ENCODE measurements around the gene TUB.

Gene TUB

DNA sequence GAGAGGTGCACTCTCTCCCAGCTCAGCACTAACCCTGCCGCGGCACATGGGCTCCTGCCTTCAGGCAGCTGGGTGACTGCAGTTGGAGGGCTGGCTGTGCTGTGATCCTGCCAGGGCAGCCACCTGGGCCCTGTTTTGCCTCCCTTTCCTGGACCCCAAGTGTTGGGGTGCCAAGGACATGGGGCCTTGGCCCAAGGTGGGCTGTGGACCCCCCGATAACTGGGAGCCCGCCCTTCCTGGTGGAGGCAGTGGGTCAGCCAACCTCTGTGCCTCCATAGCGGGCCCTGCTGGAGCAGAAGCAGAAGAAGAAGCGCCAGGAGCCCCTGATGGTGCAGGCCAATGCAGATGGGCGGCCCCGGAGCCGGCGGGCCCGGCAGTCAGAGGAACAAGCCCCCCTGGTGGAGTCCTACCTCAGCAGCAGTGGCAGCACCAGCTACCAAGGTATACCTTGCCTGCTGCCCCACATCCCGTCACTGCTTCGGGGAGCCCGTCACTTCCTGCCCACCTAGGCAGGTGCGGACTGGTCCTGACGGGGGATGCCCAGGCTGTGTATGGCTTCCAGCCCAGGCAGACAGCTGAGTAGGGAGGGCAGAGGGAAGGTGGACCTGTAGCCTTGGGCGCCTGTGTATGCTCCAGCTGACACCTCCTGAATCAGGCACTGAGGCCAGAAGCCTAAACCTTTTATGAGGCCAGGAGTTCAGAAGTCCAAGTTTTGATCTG lies 8.9 kb downstream of the TUB start:
- no peak for DNase-seq

DNA sequence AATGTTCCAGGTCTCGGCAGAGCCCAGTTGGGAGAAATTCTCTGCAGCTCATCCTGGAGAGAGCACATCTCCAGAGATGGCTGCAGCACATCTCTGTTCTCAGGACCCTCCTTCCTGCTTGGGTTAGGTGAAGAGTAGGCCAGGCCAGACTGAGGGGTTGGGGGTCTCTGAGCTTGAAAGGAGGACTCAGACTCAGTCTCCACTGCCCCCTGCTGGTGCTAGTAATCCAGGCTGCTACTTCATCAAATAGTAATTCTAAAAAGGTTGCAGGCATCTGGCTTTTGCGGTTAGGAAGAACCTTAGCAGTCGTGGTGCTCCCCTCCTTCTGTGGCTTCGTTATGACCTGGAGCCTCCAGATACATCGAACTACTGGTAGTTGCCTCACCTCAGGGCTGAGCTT lies 9.7 kb downstream of the TUB start:
- peak in 8 of 56 donors; percentile 20 to 65 (median 30) for DNase-seq

DNA sequence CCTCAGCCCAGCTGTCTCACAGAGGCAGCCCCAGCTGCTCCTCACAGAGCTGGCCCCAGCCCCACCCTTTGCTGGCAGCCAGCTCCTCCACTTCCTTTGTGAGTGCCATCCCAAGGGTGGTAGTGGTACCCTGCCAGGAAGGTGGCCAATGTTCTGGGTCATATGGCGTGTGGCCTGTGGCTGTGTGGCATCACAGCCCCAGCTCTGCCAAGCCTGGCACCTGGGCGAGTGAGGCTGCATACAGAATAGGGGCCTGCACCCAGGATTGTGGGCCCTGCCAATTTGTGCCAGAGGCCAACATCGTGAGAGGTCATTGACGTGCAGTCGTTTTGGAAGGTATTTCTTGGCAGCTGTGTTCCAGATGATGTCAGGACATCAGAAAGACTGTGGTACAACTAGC lies 10.7 kb downstream of the TUB start:
- no peak for DNase-seq

DNA sequence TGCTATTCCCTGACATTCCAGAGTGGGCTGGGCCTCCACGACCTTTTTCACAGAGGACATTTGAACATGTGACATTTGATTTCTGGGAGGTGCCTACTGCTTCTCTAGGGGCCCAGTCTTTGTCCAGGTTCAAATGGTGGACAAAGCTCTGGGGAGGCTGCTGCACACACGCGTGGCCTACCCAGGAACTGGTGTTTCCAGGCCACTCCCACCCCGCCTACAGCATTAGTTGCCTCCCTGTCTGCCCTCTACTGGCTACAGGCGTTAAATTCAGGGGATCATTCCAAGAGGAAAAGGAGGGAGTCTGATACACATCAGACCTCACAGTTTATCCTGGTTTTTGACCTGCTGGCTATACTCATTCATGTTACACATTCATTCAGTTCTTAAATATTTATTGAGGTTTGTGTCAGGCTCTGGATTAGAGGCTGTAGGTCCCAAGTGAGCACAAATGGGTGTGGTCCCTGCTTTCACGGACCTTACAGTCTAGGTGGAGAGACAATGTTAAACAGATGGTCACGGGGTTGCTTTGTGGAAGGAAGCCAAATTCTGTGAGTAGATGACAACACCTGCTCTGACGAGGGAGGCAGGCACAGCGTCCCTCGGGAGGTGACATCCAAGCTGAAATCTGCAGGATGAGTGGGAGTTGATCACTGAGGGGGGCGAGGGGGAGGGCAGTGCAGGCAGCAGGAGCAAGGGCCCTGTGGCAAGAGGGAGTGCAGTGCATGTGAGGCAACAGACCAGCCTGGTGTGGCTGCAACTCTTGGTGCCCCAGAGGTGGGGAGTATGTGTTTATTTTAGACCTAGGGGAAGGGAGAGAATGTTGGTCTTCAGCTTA lies 11.8 kb downstream of the TUB start:
- peak in 15 of 56 donors; percentile 17 to 54 (median 33) for DNase-seq

DNA sequence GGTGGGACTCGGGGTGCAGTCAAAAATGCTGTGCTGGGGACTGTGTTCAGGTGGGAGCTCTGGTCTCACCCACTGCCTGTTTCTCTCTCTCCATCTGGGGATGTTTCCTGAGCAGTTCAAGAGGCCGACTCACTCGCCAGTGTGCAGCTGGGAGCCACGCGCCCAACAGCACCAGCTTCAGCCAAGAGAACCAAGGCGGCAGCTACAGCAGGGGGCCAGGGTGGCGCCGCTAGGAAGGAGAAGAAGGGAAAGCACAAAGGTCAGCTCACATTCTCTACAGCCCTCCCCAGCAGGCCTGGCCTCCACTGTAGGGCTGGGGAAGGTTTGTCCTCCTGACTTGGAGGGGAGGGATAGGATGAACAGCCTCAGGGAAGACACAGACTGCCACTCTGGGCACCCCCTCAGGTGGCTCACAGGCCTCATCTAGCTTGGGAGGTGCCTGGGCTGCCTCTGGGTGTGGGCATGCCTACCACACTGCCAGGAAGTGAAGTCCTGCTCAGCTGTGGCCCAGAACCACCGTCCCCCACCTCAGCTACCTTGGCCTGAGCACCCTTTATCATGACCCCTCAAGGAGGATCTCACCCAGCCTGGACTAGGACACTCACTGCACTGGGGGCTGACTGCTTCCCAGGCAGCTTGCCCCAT lies 13.0 kb downstream of the TUB start:
- no peak for DNase-seq

DNA sequence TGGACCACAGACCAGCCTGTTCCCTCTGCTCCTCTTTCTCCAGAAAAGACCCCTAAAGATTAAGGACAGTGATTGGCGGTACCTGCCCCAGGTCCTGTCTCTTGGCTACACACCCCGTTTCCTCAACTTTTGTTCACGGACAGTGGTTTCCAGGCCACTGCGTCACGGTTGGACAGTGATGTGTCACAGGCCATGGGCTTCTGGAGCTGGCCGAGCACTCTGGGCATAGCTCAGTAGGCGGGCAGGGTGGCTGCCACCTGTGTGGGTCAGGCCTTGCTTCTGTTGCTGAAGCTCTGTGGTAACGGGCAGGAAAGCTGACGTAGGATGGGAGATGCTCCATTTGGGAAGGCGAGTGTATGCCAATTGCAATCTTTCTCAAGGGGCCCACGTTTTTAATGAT lies 13.6 kb downstream of the TUB start:
- DNase-seq: no peak

DNA sequence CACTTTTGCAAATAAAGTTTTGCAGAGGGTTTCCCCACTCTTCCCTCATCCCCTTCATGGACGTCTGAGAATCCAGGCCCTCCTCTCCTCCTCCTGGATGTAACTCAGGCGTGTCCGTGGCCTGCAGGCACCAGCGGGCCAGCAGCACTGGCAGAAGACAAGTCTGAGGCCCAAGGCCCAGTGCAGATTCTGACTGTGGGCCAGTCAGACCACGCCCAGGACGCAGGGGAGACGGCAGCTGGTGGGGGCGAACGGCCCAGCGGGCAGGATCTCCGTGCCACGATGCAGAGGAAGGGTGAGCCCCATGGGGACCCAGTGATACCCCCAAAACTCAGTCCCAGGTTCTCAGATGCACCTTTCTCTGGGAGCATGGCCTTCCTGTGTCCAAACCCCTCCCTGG lies 14.4 kb downstream of the TUB start:
- no peak for DNase-seq

DNA sequence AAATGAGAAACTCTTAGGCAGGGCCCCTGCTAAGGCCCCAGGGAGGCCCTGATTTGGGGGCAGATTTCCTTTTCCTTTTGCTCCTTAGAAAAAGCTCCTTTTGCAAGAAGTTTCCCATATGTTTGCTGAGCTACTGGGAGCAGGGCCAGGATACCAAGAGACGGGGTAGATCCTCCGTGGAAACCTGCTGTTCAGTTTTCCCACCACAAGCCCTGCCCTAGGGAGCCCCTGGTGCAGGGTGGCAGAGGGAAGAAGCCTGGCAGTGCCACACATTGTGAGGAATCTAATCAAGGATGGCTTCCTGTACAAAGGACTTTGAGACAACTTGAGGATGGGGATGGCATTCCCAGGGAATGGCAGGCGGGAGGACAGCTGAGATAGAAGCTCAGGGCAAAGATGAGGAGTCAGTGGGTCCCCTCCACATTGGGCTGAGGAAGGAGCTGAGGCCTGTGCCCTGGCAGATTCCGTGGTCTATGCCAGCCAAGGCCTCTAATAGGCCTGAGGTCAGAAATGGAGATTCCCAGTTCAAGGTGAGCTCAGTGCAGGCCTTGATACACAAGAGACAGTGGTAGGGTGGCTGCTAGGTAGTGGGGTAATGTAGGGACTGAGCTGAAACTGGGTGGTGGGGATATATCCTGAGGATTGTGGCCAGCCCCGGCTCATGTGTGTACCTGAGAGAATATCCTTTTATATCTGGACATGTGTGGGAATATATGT lies 15.0 kb downstream of the TUB start:
- no peak for DNase-seq

DNA sequence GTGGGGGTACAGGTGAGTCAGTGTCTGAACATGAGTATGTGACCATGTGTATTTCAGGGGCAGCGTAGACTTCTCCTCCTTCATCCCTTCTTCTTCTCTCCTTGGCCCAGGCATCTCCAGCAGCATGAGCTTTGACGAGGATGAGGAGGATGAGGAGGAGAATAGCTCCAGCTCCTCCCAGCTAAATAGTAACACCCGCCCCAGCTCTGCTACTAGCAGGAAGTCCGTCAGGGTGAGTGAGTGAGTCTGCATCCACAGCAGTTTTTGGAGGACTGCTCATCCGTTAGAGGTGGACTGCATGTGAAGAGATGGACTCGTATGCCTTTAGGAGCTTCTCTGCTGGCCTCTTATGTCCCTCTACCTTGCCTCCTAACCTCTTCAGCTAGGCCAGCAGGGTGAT lies 15.6 kb downstream of the TUB start:
- no peak for DNase-seq

DNA sequence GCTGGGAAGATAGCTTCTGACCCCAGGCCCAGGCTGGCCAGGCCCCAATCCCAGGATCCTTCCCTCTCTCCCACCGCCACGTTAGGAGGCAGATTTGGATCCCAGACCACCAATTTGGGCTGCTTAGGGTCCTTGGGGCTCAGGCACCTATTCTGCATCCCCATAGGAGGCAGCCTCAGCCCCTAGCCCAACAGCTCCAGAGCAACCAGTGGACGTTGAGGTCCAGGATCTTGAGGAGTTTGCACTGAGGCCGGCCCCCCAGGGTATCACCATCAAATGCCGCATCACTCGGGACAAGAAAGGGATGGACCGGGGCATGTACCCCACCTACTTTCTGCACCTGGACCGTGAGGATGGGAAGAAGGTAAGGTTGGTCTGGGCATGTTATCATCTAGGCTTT lies 16.1 kb downstream of the TUB start:
- no peak for DNase-seq

DNA sequence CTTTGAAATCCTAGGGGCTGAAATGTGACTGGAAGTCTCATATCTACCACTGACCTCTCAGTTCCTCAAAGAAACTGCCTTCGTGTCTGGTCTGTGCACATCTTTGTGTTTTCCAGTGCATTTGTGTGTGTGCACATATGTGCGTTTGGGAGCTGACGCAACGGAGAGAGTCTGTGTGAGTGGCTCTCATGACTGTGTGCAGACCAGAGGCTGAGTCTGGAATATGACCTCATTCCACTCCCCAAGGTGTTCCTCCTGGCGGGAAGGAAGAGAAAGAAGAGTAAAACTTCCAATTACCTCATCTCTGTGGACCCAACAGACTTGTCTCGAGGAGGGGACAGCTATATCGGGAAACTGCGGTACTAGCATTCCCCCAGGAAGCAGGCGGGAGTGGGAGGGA lies 16.5 kb downstream of the TUB start:
- DNase-seq: no peak

DNA sequence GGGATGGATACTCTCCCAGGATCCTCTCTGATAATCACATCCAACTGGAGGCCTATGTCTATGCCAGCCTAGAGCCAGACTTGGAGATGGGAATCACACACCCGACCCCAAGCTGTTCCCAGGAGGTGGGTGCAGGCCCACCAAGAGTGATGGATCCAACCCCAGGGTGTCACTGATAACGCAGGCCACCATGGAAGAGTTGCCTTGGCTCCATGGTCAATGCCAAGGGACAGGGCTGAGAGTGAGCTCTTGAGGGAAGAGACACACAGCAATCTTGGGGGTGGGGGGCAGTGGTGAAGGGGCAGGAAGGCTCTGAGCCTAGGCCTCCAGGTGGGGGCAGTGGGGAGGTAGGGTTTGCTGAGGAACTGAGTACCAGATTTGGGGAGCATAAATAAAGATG lies 16.9 kb downstream of the TUB start:
- DNase-seq: no peak

DNA sequence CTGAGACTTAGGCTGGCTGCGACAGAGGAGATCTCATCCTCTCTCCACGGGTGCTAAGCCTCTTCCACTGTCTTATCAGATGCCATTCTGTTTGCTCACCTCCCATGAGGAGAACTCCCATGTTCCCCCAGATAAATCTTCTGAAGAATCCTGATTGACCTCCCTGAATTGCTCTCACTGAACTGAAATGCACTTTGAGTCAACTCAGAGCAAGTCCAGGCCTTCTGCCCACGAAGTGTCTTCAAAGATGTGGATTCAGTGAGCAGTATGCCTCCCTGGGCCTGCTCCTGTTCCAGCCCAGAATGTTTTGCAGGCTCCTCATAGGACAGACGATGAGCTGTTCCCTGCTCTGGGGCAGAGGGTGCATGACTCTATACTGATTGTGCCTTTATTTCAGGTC lies 17.4 kb downstream of the TUB start:
- no peak for DNase-seq

DNA sequence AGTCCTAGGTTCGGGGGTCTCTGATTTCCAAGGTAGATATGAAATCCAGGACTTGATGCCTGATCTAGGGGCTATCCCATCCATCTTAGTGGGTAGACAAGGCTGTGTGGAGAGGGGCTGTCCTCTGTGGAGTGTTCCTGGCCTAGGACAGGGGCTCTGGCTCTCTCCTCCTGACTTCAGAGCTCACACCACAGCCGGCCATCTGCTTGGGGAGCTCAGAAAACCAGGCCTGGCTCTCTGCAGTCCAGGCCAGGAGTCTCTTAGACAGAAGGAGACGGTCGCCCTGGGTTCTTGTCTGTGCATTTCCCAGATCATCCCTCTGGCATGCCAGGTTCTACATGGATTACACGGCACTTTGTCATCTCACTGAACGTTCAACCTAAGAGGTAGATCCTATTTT lies 17.9 kb downstream of the TUB start:
- no peak for DNase-seq

DNA sequence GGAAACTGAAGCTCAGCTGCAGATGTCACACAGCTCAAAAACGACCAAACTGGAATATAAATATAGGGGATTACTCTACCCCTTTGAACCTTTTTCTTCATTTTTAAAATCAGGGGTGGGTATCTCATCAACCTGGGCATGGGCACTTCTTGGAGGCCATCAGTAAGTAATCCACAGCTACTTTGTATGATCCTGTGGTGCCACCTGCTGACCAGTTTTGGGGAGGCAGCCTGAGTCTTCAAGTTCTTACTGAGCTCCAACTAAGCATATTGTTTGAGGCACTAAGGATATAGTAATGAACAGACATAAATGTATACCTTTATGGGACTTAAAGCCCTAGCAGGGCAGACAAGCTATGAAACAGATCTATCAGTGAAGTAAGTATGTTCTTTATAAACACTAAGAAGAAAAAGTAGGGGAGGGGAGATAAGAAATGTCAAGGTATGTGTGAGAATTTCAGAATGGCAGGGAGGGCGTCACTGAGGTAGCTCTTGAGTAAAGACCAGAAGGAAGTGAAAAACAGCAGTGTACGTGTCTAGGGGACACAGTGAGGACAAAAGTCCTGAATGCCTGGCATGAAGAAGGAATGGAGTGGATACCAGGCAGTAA lies 18.4 kb downstream of the TUB start:
- peak in 41 of 56 donors; percentile 27 to 89 (median 53) for DNase-seq

DNA sequence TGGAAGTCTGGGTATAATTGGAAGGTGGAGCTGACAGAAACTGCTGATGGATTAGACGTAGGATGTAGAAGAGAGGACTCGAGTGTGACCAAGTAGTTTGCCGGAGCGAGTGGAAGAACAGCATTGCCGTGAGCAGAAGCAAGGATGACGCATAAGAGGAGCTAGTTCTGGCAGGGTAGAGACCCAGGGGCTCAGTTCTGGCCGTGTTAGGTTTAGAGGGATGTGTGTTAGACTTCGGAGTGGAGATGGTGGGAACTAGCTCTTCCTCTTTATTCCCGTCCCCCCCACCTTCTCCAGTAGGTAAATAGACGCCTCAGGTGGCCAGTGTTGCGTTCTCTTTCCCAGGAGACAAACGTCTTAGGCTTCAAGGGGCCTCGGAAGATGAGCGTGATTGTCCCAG lies 19.1 kb downstream of the TUB start:
- no peak for DNase-seq

DNA sequence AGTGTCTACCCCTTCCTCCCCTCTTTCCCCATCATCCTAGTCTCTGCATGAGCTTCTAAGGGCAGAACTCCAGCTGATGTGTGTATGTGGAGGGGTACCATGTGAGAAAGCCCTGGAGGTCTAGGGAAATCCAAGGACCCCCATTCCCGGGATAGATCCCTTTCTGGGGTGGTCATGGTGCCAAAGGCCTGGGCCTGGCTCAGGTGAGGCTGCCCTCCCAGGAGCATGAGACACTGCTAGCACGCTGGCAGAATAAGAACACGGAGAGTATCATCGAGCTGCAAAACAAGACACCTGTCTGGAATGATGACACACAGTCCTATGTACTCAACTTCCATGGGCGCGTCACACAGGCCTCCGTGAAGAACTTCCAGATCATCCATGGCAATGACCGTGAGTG lies 19.6 kb downstream of the TUB start:
- DNase-seq: no peak

DNA sequence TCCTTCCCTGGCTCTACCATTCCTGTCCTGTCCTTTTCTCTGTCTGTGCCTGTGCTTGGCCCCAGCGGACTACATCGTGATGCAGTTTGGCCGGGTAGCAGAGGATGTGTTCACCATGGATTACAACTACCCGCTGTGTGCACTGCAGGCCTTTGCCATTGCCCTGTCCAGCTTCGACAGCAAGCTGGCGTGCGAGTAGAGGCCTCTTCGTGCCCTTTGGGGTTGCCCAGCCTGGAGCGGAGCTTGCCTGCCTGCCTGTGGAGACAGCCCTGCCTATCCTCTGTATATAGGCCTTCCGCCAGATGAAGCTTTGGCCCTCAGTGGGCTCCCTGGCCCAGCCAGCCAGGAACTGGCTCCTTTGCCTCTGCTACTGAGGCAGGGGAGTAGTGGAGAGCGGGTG lies 20.4 kb downstream of the TUB start:
- DNase-seq: no peak

DNA sequence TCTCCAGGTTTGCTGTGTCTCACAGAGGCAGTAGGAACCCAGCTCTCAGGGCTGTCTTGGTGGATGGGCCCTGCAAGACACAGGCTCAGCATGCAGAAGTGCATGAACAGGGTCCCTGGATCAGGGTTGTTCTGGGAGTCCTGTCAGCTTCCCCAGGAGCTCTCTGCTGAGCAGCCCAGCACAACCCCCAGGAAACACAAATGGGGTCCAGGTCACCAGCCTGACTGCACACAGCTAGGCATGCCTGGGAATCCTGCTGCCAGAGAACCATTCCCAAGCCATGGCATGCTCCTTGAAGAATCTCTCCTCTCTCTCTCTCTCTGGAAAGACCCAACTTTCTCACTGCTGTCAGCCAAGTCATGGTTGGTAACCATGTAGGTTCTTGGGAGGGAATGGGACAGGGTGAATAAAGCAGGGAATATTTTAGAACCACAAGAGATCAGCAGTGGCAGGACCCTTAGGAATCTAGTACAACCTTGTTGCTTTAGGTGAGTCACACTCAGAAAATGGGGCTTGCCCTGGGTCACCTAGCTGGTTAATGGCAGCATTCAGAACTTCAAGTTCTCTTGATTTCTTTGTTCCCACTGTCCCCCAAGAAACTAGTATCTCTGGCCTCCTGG lies 21.4 kb downstream of the TUB start:
- DNase-seq: no peak

DNA sequence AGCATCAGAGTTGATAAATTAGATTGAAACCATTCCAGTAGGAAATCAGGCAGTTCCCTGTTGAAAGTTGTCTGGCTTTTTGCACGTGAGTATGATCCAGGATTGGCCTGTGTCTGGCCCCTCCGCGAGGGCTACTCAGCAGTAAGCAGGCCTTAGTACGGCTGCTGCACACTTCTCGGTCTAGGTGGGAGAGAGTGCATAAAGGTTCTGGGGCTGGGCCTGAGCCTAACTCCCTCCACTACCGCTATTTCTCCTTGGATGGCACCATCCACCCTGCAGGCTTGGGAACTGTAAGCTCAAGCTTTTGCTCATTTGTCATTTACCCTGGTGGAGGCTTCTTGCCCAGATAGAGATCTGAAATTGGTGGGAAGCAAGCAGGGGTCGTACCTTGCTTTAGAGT lies 22.0 kb downstream of the TUB start:
- no peak for DNase-seq

DNA sequence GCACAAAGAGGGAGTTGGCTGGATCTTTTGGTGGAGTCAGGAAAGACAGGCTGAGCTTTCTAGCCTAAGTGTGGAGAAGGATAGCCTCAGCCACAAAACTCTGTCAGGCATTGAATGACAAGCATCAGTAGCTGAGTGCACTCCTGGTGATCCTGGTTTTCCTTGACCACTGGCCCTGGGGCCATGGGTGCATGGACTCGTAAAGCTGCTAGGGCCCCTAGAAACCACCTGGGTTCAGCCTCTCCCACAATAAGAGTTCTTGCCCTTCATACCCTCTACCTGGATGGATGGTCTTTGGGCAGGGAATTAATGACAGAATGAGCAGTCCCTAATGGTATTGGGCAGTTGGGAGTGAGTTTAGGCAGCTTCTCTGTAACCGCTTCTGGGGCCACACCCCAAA lies 22.9 kb downstream of the TUB start:
- no peak for DNase-seq

All from amygdala (tissue), 56 donors.